GM19438 (cell line): ENCODE data around the gene ZIC2.
"Not testable (repeated sequence)": the region's sequence is repeated elsewhere in the genome, so short reads cannot be mapped to it uniquely, and the experiment has no call there.

ENCODE experiments used
- ATAC-seq: cut with Tn5 transposase; IDR thresholded peaks from one replicate; pipeline ENCODE4 v1.9.1; 2021; ENCODE audit warnings: low read depth; ENCODE audit not compliant: unreplicated experiment

ZIC2 gene

DNA sequence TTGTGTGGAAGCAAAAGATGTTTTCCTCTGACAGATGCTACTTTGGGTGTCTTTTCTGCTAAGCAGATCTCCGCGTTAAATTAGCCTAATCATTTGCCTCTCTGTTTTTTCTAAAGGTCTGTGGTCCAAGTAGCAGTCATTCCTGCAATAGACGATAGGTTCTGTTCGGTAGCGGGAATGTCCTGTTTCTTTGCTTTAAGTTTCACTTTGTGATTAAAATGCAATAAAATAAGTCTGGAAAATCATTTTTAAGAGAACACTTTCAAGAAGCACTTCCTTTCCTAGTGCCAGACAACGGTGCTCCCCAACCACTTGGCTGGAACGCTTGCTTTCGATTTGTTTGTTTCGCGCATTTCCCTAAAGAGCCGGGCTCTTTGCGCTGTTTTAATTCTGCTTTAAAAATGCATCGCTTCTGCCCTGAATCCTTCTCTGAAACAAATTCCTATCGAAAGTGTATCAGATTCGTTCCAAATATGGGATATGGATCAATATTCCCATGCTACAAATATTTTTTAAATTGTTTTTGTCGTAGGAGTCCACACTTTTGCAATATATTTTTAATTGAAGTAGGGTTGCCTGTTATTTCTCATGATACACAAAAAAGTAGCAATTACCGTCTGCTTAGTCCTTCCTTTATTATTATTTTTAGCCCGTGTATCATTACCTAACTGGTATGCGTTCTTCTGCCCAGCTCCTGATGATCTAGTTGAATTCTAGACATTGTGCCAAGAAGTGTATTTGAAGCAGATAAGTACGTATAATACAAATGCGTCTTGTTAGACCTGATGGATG lies 14.2 kb downstream of the ZIC2 start:
- ATAC-seq, result no peak

DNA sequence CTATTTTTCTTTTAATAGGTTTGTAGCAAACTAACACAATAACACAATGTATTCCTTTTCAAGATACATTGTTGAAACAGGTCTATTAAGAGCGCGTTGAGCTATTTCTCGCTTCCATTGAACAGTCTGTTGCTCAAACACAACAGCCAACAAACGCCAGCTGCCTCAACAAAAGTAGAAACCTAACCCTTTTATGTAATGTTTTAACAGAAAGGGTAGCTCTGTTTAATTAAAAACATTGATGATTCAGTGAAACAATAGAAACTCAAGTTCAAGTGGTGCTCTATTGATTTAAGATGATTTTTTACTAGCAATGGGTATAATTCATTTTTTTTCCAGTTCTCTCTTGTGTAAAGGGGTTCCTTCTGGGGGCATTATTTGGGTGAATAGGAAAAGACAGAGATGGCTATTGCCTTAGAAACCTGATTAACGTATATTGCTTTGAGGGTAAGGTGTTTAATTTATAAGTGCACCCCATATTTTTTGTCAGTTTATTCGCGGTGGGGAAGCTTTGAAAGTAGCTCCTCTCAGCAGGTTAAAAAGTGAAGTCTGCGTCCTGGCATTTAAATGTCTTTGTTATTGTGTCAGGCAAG lies 14.9 kb downstream of the ZIC2 start:
- ATAC-seq, result no peak

DNA sequence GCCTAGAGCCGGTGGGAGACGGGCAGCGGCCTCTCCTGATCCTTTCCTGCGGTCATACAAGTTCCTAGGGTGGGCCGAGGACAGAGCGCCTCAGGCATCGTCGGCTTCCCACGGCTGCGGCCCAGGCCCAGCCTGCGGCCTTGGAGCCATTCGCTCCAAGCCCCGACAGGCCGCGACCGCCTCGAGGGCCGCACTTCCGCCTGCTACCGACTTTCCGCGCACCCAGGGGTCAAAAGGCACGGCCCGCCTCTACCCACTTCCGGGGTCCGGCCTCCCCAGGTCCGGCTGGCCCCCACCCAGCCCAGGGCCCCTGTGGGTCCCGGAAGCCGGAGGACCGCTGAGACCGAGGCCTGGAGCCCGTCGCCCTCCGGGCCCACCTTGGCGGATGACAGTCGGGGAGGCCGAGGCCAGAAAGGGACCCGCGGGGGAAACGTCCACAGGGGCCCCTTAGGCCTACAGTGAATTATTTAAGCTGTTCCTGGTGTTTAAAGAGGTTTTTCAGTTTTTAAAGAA lies 16.2 kb downstream of the ZIC2 start:
- ATAC-seq, result no peak

DNA sequence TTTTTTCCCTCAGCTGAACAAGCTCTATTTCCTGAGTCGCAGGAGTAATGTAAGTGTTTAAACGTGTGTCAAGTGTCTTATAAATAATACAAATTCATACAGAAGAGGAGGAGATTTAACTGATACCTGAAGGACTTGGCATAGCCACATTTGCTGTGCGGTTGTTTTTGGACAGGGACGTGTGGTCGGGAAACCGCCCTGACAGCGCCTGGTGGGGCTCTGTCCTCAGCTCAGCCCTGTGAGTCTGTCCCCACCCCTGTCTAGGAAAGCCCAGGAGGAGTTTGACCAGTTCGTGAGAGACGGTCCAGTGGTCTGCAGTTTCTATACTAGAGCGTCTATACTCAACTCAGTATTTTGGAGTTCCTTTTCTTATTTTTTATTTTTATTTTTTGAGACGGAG lies 16.7 kb downstream of the ZIC2 start:
- ATAC-seq, result no peak

GRCh38 chr13:100014621-100015020 lies 33.0 kb downstream of the ZIC2 start:
- ATAC-seq, result no peak

GRCh38 chr13:100019780-100020356 lies 38.3 kb downstream of the ZIC2 start:
- no peak for ATAC-seq

- ATAC-seq, result no peak
Observed at GRCh38 chr13:100022798-100023197, 41.2 kb downstream of the ZIC2 start.

- ATAC-seq, result no peak
Observed at GRCh38 chr13:100024023-100024422, 42.4 kb downstream of the ZIC2 start.

- no peak for ATAC-seq
Observed at GRCh38 chr13:100029933-100030332, 48.3 kb downstream of the ZIC2 start.

DNA sequence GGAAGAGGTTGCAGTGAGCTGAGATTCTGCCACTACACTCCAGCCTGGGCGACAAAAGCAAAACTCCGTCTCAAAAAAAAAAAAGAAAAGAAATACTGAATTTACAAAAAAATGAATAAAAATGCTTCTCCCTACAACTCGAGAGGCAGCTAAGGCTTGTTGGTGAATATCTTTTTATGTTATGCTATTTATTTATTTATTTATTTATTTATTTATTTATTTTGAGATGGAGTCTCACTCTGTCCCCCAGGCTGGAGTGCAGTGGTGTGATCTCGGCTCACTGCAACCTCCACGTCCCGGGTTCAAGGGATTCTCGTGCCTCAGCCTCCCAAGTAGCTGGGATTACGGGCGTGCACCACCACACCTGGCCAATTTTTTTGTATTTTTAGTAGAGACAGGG lies 51.1 kb downstream of the ZIC2 start:
- ATAC-seq, result not testable (repeated sequence)

DNA sequence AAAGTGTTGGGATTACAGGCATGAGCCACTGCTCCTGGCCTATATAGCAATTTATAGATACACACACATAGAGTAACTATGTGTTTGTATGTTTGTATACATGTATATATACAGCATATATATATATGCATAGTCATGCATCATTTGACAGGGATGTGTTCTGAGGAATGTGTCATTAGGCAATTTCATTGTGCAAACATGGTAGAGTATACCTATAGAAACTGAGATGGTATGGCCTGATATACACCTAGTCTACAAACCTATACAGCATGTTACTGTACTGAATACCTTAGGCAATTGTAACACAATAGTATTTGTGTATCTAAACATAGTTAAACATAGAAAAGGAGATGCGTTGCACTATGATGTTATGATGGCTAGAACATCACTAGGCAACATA lies 54.4 kb downstream of the ZIC2 start:
- ATAC-seq, result no peak
